Measurements from ENCODE around the gene ARL6IP4.
"Not testable (repeated sequence)": the region's sequence is repeated elsewhere in the genome, so short reads cannot be mapped to it uniquely, and the experiment has no call there.

Gene ARL6IP4

DNA sequence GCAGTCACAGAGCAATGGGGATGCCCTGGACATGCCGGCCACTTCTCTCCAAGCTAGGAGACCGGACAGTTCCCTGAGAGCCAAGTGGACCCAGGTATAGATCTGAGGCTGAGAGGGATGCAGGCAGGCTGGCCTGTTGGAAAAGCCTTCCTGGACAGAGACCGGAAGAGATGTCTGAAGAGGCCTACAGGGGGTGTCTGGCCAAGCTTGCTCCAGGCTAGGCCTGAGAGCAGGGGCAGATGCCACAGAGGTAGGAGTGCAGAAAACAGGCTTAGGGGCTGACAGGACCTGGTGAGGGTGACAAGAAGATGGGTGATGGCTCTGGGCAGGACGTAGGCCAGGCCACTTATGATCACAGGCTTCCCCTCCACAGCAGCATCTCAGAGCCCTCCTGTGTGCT is 30.2 kb downstream of the ARL6IP4 start:
- DNase-seq (ENCODE audit: low read depth, low spot score) = no peak

DNA sequence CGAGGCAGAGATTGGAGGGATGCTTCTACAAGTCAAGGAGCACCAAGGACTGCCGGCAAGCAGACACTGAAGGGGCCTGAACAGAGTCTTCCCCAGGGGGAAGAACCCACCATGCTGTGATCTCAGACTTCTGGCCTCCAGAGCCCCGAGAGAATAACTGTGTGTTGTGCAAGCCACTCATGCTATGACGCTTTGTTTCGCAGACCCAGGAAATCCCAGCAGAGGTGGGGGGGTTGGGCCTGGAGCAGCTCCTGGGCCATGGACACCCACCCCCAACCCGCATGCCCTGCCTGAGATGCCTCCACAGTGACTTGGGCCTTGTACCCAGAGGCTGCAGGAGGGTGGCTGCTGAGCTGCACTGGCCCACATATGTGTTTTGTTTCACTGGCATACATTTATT is 31.2 kb downstream of the ARL6IP4 start:
- no peak for DNase-seq (ENCODE audit: low read depth, low spot score)

DNA sequence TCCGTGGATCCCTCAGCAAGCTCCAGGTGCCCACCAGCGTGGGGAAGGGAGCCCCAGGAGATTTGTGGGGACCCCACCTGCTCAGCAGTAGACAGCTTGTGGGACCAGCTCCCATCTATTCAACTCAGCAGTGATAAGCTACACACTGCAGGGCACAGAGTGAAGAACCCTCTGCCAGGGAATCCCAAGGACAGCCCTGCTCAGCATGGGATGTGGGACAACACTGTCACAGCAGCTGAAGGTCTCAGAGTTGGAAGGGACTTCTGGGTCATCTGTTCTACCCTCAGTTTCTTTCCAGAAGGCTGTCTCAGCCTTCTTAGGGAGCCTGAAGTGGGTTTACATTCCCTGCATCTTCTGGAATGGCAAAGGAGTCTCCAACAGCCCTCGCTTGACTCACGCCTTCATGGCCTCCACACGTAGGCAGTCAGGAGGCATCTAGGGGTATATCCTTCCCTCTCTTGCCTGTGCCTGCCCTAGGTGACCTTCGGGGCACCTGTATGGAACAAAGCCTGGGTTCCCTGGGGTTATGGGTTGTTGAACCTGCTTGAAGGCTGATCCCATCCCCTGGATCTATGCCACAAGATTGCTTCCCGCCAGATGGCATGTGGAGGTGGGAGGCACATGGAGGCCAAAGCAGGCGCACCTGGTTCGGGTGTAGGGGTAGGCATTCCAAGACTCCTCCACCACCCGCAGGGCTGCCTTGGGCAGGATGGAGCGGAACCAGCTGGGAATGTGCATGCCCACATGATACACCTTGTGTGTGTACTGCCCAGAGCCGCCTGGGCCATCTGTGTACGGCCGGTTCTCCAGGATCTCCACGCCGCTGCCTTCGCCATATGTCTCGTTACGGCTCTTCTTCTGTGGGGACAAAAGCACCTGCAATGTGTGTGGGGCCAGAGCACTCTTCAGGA is 33.0 kb downstream of the ARL6IP4 start:
- no peak for DNase-seq (ENCODE audit: low read depth, low spot score)

DNA sequence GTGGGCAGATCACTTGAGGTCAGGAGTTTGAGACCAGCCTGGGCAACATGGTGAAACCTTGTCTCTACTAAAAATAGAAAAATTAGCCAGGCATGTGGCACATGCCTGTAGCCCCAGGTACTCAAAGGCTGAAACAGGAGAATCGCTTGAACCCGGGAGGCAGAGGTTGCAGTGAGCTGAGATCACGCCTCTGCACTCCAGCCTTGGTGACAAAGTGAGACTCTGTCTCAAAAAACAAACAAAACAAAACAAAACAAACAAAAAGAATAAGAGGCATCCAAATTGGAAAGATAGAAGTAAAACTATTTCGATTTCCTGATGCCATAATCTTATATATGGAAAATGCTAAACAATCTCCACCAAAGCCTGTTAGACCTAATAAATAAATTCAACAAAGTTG is 34.0 kb downstream of the ARL6IP4 start:
- DNase-seq (ENCODE audit: low read depth, low spot score) = not testable (repeated sequence)

DNA sequence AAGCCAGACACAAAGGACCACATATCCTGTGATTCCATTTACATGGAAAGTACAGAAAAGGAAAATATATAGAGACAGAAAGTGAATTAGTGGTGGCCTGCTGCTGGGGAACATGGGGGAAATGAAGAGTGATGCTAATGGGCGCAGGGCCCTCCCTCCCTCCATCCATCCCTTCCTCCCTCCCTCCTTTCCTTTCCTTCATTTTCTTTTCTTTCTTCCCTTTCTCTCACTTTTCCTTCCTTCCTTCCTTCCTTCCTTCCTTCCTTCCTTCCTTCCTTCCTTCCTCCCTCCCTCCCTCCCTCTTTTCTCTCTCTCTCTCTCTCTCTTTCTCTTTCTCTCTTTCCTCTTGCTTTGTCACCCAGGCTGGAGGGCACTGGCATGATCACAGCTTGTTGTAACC is 37.3 kb downstream of the ARL6IP4 start:
- DNase-seq (ENCODE audit: low read depth, low spot score) = no peak

DNA sequence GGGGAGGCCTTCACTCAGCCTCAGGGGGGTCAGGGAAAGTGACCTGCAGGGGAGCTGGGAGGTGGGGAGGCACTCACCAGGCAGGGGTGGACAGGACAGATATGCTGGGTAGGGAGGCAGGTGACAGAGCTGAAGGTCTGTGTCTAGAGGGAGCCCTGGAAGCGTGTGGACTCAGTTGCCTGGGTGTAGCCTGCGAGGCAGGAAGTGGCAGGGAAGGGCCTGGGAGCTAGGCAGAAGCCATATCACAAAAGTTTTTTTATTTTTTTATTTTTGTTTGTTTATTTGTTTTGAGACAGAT is 39.3 kb downstream of the ARL6IP4 start:
- no peak for DNase-seq (ENCODE audit: low read depth, low spot score)

DNA sequence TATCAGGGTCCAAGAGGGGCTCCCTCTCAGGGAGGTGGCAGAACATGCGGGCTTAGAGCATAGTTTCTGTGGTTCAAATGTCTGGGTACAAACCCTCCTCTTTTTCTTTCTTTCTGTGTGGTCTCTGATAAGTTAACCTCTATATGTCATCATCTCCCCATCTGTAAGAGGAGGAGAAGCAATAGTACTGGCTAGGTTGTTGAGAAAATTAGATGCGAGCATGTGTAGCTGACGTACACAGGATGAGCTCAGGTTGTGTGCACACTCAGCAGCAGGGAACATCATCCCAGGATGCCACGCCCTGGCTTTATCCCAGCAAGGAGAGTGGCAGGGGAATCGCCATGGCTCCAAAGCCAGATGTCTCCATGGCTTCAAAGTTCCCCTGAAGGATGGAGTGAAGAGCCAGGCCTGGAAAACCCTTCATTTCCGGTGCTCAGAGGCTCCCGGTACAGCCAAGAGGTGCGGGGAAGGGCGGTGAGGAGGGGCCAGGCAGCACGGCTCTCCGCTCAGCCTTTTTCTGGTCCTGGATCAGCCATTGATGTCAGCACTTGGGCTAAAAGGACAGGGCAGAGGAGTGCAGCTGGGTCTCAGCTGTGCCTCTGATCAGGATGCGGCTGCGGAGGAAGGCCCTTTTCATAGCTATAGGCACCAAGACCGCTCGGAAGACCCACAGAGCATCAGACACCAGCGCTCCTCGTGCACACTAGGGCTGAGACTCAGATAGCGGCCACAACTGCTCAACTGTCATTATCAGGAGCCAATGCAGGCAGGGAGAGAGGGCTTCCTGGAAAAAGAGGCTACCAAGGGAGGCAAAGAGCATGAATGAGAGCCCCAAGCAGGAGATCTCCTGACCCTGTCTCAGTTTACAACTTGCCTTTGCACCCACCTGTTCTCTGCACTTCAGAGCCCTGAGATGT is 41.5 kb downstream of the ARL6IP4 start:
- DNase-seq (ENCODE audit: low read depth, low spot score) = no peak

DNA sequence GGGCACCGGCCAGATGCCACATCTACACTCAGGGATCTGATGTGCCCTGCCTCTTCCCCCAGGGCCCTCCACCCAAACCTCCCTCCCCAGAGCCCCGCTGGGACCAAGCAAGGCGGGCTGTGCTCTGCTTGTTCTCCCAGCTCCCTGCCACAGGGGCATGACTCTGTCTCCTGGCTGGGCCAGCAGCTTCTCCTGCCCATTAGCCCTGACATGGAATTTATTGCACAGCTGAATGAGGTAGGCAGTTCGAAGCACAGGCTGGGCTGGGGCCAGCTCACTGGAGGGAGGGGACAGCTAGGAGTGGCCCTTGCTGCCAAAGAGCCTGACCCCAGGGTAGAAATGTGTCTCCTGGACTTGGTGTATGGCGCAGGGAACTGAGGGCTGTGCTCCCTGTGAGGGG is 42.4 kb downstream of the ARL6IP4 start:
- no peak for DNase-seq (ENCODE audit: low read depth, low spot score)

DNA sequence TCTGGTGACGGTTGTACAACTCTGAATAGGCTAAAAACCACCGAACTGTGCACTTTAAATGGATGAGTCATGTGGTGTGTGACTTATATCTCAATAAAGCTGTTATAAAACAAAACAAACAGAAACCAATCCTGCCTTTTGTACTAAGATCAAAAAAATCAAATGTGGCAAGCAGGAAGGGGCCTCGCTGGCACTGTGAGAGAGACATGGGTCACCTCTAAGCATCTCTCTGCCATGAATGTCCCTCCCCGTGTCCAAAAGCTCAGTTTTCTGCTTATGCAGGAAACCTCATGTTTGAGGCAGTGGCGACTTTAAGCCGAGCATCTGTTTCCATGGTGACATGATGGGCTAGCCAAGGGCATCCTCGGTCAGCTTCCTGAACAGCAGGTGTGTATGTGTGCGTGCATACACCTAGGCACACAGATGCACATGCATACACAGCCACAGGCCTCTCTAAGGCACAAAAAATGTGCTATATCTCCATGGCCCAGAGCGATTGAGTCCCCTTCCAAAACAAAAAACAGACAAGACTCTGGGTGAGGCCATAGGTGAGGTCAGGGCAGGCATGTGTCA is 44.4 kb downstream of the ARL6IP4 start:
- DNase-seq (ENCODE audit: low read depth, low spot score) = no peak

DNA sequence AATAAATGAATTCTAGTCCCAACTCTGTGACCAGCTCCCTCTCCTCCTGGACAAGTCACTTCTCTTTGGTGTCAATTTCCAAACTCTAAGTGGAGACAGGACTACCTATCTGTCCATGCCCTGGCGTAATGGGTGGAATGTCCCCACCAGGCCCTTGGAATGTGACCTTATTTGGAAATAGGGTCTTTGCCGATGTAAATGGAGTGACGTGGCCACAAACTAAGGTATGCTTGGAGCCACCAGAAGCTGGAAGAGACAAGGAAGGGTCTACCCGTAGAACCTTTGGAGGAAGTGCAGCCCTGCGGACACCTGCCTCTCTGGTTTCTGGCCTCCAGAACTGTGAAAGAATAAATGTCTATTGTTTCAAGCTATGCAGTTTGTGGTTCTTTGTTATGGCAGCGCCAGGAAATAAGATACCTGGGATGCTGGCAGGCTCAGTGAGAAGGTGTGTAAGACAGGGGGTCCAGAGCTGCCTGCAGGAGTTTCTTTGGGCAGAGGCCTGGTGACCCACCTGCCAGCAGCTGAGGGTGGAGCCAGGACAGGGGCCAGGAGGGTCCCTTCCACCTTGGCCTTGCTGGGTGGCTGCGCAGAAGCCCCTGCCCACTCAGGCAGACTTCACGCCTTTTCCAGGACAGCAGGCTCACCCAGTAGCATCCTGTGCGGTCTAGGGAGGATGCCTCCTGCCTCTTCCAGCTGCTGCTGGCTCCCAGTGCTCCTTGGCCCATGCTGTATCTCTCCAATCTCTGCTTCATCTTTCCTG is 45.8 kb downstream of the ARL6IP4 start:
- peak; percentile 56 for DNase-seq (ENCODE audit: low read depth, low spot score)

DNA sequence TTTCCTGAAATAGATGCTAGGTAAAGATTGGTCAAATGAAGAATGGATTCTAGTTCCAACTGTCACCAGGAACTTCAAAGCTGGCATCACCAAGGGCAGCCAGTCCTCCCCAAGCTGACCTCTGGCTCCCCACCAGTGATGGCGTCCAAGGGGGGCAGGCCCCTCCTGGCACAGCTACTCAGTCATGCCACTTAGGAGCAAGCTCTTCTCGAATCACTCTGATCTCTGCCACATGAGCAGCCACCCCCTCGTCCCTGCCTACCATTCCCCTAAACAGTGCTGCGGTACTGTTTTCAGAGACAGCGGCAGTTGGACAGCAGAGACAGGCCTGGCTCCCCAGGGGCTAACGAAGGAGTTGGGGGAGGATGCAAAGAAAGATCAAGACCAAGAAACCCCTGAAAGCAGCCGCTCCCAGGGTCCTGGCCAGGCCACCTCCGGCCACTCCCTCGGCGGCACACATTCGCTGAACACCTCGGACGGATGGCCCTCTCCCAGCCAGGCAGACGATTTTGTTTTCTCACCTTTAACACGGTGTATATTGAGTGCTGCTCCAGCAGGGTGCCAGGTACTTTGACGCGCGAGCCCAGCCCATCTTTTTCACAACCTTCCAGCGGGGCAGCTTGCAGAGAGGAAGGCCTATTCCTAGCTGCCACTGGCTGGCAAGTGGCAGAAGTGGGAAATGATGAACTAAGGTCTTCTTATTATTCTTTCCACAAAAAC is 47.4 kb downstream of the ARL6IP4 start:
- peak; percentile 28 for DNase-seq (ENCODE audit: low read depth, low spot score)

DNA sequence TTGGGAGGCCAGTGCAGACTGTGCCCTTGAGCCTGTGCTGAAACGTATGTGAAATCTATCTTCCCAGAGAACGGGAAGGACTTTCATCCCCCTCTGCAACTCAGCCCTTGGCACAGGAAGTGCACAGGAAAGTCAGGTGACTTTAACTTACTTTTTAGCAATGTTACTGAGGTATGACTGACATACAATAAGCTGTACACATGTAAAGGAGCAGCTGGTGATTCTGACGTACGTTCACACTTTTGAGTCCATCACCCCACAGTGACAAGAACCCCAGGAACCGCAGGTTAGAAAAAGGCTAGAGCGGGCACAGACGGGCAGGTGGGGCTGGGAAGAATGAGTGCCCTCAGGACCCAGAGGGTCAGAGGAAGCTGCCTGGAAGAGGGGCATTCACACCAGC is 48.0 kb downstream of the ARL6IP4 start:
- no peak for DNase-seq (ENCODE audit: low read depth, low spot score)

DNA sequence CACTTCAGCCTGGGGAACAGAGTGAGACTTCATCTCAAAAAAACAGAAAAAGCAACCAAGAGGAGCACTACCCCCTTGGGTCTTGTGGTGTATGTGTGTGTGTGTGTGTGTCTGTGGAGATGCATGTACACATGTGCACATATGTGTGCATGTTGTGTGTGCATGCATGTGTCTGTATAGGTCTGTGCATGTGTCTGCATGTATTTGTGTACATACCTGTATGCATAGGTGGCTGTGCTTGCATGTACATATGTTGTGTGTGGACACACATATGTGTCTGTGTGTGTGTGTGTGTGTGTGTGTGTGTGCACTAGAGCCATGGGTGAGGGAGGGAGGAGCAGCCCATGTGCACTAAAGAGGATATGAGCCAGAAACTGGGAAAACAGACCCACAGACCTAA is 49.1 kb downstream of the ARL6IP4 start:
- DNase-seq (ENCODE audit: low read depth, low spot score) = no peak

DNA sequence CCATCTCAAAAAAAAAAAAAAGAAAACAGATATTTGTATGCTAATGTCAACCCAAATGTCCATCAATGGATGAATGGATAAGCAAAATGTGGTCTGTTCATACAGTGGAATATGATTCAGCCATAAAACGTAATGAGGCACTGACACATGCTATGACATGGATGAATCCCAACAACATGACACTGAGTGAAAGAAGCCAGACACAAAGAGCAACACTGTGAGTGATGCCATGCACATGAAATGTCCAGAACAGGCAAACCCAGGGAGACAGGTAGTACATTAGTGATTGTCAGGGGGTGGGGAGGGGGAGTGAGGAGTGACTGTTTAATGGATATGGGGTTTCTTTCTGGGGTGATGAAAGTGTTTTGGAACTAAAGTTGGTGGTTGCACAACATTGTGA is 50.2 kb downstream of the ARL6IP4 start:
- DNase-seq (ENCODE audit: low read depth, low spot score) = no peak

DNA sequence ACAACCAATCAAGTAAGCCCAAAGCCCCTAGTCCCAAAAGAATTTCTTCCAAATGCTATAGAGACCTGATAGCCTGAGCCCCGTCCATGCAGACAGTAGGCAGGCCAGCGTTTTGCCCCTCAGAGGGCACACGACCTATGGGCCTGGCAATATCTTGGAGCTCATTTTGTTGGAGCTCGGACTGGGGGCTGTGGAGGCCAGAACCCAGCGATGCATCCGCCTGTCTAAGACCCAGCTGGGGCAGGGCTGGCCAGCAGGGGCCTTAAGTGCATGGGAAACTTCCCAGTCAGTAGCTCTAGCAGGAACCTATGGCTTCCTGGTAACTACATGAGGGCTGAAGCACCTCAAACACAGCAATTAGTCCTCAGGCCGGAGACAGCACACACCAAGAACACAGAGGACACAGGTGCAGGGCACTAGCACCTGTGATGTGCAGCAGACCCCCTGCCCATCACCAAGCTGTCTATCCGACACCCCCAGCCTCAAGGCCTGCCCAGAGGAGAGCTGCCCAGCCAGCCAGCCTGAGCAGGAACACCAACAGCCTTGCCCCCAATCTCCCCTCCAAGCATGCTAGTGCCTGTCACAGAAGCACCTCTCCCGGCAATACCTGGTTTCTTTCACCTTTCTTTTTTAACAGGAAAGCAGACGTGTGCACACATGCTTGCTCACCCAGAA is 50.8 kb downstream of the ARL6IP4 start:
- no peak for DNase-seq (ENCODE audit: low read depth, low spot score)

Measured in ELF-1 (cell line).